Peyer's patch (tissue), 4 donors: ENCODE data around the gene ELOVL5. TPM values are rescaled to one million over a fixed set of nuclear protein-coding genes. Genes with fewer than 3 reads are reported as not detected.
"Not testable (repeated sequence)": the region's sequence is repeated elsewhere in the genome, so short reads cannot be mapped to it uniquely, and the experiment has no call there.

Experiments
- DNase-seq, 3 donors: peaks; one replicate each; pipeline ENCODE4 v3.0.0-alpha.2; 2017 to 2019
- H3K27ac ChIP-seq, 4 donors: fragments of 200-600 bp; sonication (generic); one replicate each; pipeline ENCODE4 v1.5.1; 2016 to 2019
- H3K27me3 ChIP-seq, 2 donors: fragments of 200-600 bp; sonication (generic); one replicate each; pipeline ENCODE4 v1.5.1; 2019
- H3K36me3 ChIP-seq, 3 donors: fragments of 200-600 bp; sonication (generic); one replicate each; pipeline ENCODE4 v1.5.1; 2016 to 2019
- H3K4me1 ChIP-seq, 4 donors: fragments of 200-600 bp; sonication (generic); one replicate each; pipeline ENCODE4 v1.5.1; 2016 to 2019
- H3K4me3 ChIP-seq, 4 donors: fragments of 200-600 bp; sonication (generic); 1 replicate in 3 of 4; 2 replicates in 1 of 4; pipeline ENCODE4 v1.5.1; 2016 to 2019; ENCODE audit warnings: mild to moderate bottlenecking in 1 of 4
- H3K9me3 ChIP-seq, 4 donors: fragments of 200-600 bp; sonication (generic); one replicate each; pipeline ENCODE4 v1.5.1; 2016 to 2019; ENCODE audit warnings: mild to moderate bottlenecking in 1 of 4
- CTCF ChIP-seq, 6 experiments: fragments of 450-650 bp in 4 of 6; fragments of 200-600 bp in 2 of 6; sonication (generic) in 1 of 6; IDR thresholded peaks; one replicate each; pipeline ENCODE4 v1.5.1; 2017 to 2019; ENCODE audit warnings: antibody characterized with exemption in 6 of 6, mild to moderate bottlenecking in 3 of 6, moderate library complexity in 1 of 6
- POLR2A ChIP-seq, 2 donors: fragments of 450-650 bp; IDR thresholded peaks; one replicate each; pipeline ENCODE4 v1.5.1; 2017; ENCODE audit warnings: antibody characterized with exemption in 2 of 2, mild to moderate bottlenecking in 2 of 2, moderate library complexity in 2 of 2
- total RNA-seq, 4 donors: library from RNA; depleted of rRNA; stranded (reverse); fragments of >200 nt; gene quantifications; one replicate each; pipeline ENCODE4 v1.1.0, GENCODE V29; 2016

The ELOVL5 gene
- total RNA-seq, 4 donors from 2014 or later: 40.3 to 101 (median 78.6) TPM

GRCh38 chr6:53349209-53349693, 501 bp upstream of the ELOVL5 start:
- Histone ChIP-seq H3K4me3 (peak overlapping the region; percentile 69 to 88 (median 80)), H3K9me3 (no peaks in the 10 kb centered on the region), H3K27ac (peak overlapping the region; percentile 93 to 97 (median 96)), H3K4me1 (peaks cover 0 to 8% (median 2%) of the 10 kb centered on the region in 4 donors), H3K36me3 (no peaks in the 10 kb centered on the region), H3K27me3 (no peaks in the 10 kb centered on the region)
- no peak for DNase-seq
- no peak for TF ChIP-seq CTCF (IDR thresholded peaks at IDR 0.05)
- no peak for TF ChIP-seq POLR2A (IDR thresholded peaks at IDR 0.05)

- peaks cover 0 to 11% (median 2%) of the 10 kb centered on the region in 4 donors for H3K4me1 ChIP-seq
- H3K36me3 ChIP-seq: no peaks in the 10 kb centered on the region
- H3K27ac ChIP-seq: peak overlapping the region; percentile 93 to 97 (median 96)
- TF ChIP-seq POLR2A (IDR thresholded peaks at IDR 0.05) (no peak), CTCF (IDR thresholded peaks at IDR 0.05) (no peak)
- peak; percentile 61 to 77 (median 71) for DNase-seq
- H3K9me3 ChIP-seq: no peaks in the 10 kb centered on the region
- peak overlapping the region; percentile 69 to 88 (median 80) for H3K4me3 ChIP-seq
- H3K27me3 ChIP-seq: no peaks in the 10 kb centered on the region
These were observed 804 bp downstream of the ELOVL5 start for GRCh38 chr6:53347921-53348370.

- peak in 2 of 3 donors; percentile 67 to 72 for DNase-seq
- H3K4me3 ChIP-seq: peak overlapping the region; percentile 69 to 88 (median 80)
- TF ChIP-seq POLR2A (IDR thresholded peaks at IDR 0.05): no peak
- TF ChIP-seq CTCF (IDR thresholded peaks at IDR 0.05): no peak
- peaks cover 0 to 16% (median 2%) of the 10 kb centered on the region in 4 donors for H3K4me1 ChIP-seq
- no peaks in the 10 kb centered on the region for H3K36me3 ChIP-seq
- H3K27ac ChIP-seq: peak overlapping the region; percentile 93 to 97 (median 96)
- no peaks in the 10 kb centered on the region for H3K9me3 ChIP-seq
- no peaks in the 10 kb centered on the region for H3K27me3 ChIP-seq
These were observed 1.4 kb downstream of the ELOVL5 start for GRCh38 chr6:53347250-53347920.

GRCh38 chr6:53346049-53346448, 2.7 kb downstream of the ELOVL5 start:
- H3K27ac ChIP-seq, H3K9me3 ChIP-seq, H3K36me3 ChIP-seq, H3K4me3 ChIP-seq, DNase-seq, H3K27me3 ChIP-seq: not testable (repeated sequence)
- peaks cover 0 to 16% (median 2%) of the 10 kb centered on the region in 4 donors for H3K4me1 ChIP-seq

GRCh38 chr6:53344969-53345368, 3.8 kb downstream of the ELOVL5 start:
- DNase-seq: no peak
- Histone ChIP-seq H3K4me1 (peaks cover 0 to 16% (median 2%) of the 10 kb centered on the region in 4 donors), H3K27ac (peak overlapping the region in 1 of 4 donors; percentile 38), H3K27me3 (no peaks in the 10 kb centered on the region), H3K36me3 (no peaks in the 10 kb centered on the region), H3K9me3 (no peaks in the 10 kb centered on the region), H3K4me3 (no peak overlapping the region)
- TF ChIP-seq POLR2A (IDR thresholded peaks at IDR 0.05) (no peak), CTCF (IDR thresholded peaks at IDR 0.05) (no peak)

- DNase-seq: no peak
- TF ChIP-seq CTCF (IDR thresholded peaks at IDR 0.05) (no peak), POLR2A (IDR thresholded peaks at IDR 0.05) (no peak)
- H3K4me1 ChIP-seq: peaks cover 0 to 30% (median 3%) of the 10 kb centered on the region in 4 donors
- H3K4me3 ChIP-seq: no peak overlapping the region
- H3K9me3 ChIP-seq: no peaks in the 10 kb centered on the region
- no peaks in the 10 kb centered on the region for H3K36me3 ChIP-seq
- H3K27ac ChIP-seq: peak overlapping the region in 1 of 4 donors; percentile 11
- no peaks in the 10 kb centered on the region for H3K27me3 ChIP-seq
These were observed 5.7 kb downstream of the ELOVL5 start for GRCh38 chr6:53343092-53343491.
